ENCODE measurements around the gene RPH3AL.
"Not testable (repeated sequence)": the region's sequence is repeated elsewhere in the genome, so short reads cannot be mapped to it uniquely, and the experiment has no call there.

Gene RPH3AL

DNA sequence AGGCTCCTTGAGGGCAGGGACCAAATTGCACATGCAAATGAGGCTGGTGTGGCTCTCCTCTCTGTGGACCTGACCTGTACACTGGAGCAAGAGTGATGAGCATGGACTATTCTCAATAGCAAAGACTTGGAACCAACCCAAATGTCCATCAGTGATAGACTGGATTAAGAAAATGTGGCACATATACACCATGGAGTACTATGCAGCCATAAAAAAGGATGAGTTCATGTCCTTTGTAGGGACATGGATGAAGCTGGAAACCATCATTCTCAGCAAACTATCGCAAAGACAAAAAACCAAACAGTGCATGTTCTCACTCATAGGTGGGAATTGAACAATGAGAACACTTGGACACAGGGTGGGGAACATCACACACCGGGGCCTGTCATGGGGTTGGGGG, 128.0 kb downstream of the RPH3AL start:
- not testable (repeated sequence) for DNase-seq (ENCODE audit: low read depth)

GRCh38 chr17:223723-224471, 128.7 kb downstream of the RPH3AL start:
- no peak for DNase-seq (ENCODE audit: low read depth)

- DNase-seq (ENCODE audit: low read depth), result no peak
Measured at GRCh38 chr17:222172-222571, 130.4 kb downstream of the RPH3AL start.

DNA sequence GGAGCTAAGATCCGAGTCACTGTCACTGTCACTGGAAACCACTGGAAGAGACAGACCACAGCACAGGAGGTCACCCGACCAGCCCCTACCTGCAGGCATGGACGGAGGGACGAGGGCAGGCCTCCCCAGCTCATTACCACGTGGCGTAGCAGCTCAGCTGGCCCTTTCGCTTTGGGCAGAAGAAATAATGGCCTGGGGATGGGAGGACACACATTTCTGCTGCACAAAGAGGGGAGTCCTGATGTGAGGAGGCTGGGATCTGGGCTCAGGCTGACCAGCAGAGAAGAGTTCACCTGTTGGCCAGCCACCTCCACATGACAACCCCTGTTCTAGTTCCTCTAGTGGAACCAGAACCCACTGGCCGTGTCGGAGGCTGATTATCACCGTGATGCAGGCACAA, 132.9 kb downstream of the RPH3AL start:
- DNase-seq (ENCODE audit: low read depth), result no peak

DNA sequence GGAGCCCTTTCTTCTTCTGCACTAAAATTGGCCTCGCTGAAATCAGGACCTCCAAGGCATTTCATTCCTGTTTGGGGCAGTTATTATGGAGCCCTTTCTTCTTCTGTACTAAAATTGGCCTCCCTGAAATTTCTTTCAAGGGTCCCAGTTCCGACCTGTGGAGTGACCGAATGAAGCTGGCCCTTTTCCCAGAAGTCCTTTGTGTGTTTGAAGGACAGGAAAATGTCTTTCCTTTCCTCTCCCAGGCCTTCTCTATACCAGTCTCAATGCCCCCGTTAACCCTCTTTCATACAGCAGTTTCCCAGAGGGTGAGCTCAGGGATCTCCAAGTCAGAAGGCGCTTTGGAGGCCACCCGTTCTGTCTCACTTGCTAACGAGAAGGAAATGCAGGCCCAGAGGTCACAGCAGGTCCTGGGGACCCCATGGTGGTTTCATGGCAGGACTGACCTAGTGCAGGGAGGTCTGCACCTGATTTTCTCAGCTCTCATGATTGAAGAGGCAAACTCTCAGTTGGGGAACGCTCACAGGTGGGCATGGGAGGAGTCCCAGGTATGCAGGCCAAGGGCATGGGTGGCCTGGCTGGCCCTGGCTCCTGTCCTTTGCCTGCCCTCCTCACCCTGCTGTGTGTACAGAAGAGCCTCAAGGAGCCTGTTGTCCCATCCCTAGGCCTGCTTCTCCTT, 134.0 kb downstream of the RPH3AL start:
- DNase-seq (ENCODE audit: low read depth), result no peak

DNA sequence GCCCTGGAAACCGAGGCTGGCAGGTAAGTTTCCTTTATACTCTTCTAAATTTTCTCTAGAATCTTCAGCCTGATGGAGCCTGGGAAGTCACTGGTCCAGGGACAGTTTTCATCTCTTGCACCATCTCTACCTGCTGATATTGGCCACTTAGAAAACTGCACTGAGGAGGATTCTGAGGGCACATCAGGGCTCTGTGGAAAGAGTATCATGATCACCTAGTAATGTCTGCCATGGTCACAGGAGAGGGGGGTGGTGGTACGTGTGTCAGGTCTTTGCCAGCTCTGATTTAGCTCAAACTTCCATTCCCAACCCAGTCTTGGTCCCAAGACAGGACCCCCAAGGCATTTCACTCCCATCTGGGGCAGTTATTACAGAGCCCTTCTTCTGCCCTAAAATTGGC, 136.0 kb downstream of the RPH3AL start:
- no peak for DNase-seq (ENCODE audit: low read depth)

- not testable (repeated sequence) for DNase-seq (ENCODE audit: low read depth)
Measured at GRCh38 chr17:215563-216478, 136.8 kb downstream of the RPH3AL start.

DNA sequence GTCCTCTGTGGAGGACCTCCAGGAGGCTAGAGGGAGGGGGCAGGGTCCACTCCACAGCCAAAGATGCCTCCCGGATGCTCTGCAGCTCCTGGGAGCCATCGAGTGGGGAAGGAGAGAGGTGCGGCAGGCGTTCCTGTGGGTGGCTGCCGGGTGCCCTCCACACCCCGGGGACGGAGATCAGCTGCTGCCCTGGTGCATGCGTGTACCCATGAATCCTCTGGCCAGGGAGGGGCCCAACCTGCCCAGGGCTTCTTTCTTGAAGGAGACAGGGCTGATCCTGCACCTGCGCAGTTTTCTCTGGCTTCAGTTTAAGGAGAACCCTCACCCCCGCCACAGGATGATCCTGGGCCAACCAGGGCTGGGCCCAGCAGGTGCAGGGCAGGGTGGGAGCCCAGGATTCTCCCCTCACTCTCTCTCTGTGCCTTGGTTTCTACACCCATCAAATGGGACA, 137.7 kb downstream of the RPH3AL start:
- no peak for DNase-seq (ENCODE audit: low read depth)

DNA sequence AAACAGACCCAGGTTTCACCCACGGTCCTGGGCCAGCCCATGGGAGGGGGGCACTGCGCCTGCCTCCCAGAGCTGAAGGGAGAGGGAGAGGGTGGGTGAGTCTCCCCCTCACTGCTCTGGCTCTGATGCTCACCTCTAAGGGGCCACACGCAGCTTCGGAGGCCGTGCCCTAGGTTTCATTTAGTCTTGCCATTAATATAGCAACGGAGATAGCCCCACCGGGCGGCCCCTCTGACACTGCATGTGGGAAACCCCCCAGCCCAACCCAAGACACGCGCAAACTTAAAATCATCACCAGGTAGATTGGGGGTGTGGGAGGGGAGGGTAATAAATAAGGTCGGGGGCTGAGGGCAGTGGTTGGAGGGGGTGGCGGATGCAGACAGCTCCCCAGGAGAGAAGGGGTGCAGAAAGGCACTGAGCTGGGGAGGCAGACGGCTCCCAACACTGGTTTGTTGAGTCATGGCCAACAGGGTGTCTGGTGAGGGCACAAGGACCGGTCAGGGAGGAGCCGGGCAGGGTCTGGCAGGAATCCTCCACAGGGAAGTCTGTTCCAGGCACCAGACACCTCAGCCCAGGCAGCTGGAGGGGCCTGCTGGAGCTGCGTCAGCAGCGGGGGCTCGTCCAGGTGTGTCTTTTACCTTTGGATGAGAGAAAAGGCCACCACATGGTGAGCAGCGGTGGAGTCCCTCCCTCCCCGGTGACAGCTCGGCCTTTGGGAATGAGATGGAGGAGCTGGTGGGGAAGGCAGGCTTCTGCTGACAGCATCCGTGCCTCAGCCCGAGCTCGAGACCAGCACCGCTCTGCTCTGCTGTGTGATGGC, 139.1 kb downstream of the RPH3AL start:
- no peak for DNase-seq (ENCODE audit: low read depth)

DNA sequence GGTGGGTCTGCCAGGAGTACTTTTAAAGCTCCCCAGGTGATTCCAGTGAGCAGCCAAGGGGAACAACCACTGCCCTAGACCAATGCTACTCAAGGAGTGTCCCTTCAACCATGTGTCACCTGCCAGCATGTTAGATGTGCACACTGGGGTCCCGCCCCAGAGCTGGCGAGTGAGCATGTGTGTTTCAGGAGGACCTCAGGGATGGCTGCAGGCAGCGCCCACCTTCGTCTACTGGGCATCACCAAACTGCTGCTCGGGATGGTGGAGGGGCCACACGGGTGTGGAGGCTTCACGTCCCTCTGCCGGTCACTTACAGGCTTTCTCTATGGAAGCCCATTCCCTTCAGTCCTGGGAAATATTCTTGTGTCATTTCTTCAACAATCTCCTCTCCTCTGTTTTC, 142.2 kb downstream of the RPH3AL start:
- no peak for DNase-seq (ENCODE audit: low read depth)

DNA sequence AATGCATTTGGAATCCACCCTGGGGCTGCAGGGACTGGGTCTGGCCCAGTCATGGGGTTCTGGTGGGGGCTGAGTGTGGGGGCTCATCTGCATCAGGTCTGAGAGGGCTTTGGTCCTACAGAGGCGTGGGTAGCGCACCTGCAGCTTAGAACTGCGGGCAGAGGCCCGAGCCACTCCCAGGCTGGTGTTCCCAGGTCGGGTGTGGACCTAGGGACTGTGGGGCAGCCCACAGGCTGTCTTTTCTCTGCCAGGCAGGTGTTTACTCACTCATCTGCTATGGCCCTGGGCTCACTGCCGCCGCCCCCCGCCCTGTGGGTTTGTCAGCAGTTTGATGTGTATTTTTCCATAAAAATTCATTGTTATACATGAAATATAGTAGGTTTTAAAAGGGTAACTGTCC, 144.2 kb downstream of the RPH3AL start:
- no peak for DNase-seq (ENCODE audit: low read depth)

DNA sequence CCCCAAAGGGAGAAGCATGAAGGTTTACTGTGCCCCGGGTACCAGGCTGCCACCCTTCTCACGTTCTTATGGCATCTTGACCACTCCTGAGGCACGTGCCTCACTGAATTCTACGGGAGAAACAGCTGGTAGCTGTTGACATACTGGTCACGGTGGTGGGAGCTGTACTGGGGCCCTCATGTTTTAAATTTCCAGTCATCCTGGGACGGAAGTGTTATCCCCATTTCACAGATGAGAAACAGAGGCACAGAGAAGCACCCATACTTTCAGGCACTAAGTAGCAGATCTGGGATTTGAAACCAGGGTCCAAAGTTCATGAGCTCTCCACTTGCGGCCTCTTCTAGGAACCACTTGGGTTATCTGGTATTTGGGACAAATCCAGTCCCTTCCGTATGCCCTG, 144.8 kb downstream of the RPH3AL start:
- DNase-seq (ENCODE audit: low read depth), result no peak

DNA sequence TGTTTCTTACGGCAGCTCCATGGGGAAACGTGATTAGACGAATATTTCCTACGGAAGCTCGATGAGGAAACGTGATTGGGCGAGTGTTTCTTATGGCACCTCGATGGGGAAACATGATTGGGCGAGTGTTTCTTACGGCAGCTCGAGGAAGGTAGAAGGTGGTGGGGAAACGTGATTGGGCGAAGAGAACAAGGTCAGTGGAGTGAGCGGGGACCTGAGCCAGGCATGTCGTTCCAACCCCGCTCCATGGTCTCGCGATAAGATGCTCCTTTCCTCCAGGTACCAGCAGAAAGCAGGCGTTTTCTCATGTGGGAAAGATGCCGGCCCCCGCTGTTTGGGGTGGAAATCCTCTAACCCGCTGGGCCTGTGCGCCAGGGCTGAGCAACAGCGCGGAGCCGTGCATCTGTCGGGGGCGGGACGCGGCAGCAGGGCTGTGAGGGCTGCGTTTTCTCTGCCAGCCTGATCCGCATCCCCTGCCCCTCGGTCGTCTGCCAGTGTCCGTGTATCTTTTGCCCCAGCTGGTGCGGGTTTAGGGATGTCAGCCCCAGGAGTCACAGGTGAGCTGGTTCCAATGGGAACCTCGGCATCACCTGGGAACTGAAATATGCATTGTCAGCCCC, 145.6 kb downstream of the RPH3AL start:
- no peak for DNase-seq (ENCODE audit: low read depth)

DNA sequence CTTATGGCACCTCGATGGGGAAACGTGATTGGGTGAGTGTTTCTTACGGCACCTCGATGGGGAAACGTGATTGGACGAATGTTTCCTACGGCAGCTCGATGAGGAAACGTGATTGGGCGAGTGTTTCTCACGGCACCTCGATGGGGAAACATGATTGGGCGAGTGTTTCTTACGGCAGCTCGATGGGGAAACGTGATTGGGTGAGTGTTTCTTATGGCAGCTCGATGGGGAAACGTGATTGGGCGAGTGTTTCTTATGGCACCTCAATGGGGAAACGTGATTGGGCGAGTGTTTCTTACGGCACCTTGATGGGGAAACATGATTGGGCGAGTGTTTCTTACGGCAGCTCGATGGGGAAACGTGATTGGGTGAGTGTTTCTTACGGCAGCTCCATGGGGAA, 146.1 kb downstream of the RPH3AL start:
- DNase-seq (ENCODE audit: low read depth), result not testable (repeated sequence)

DNA sequence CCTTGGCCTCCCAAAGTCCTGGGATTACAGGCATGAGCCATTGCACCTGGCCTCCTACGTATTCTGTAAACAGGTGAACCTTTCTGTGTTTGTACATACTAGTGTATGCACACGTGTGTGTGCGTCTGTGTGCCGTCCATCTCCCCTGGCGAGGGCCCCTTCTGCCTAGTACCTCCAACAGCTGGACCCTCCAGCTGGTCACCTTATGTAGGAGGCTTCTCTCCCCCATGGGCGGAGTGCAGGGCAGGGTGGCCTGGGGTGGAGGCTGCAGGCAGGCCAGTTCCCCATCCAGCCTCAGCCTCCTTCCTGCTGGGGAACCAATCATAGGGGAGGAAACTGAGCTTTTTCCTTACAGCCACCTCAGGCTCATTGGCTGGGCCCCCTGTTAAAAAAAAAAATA, 146.8 kb downstream of the RPH3AL start:
- DNase-seq (ENCODE audit: low read depth), result no peak

DNA sequence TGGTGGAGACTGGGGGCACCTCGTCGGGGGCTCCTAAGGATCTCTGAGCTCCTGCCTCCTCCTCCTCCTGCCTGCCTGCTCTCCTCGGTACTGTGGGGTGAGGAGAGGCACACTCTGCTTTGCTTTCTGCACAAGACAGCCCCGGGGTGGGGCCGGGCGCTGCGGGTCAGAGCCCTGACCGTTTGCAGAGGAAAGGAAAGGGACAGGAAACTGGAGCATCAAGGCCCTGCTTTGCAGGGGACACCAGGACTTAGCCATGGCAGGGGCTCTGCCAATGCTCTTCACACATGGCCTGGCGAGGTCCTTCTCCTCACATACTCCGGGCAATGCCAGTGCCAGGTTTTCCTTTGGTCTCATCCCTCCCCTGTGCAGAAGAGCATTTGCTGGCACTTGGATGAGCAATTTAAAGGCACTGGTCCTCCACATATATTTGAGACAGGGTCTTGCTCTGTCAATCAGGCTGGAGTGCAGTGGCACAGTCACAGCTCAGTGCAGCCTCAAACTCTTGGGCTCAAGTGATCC, 147.4 kb downstream of the RPH3AL start:
- no peak for DNase-seq (ENCODE audit: low read depth)

GRCh38 chr17:204427-205147, 148.0 kb downstream of the RPH3AL start:
- DNase-seq (ENCODE audit: low read depth), result no peak

DNA sequence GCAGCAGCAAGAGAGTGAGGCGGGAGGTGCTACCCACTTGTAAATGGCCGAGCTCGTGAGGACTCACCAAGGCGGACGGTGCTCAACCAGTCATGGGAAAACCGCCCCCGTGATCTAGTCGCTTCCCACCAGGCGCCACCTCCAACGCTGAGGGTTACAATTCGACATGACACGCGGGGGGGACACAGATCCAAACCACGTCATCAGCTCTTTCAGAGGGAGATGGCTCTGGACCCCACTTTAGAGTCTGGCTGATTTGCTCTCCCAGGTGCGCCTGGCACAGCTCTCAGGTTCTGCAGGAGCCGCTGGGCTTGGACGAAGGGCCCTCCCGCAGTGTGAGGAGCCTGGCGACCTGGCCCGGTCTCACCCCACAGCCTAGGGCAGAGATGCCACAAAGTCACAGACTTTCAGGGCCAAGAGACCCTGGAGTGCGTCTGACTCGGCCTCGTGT, 150.1 kb downstream of the RPH3AL start:
- no peak for DNase-seq (ENCODE audit: low read depth)

- not testable (repeated sequence) for DNase-seq (ENCODE audit: low read depth)
Measured at GRCh38 chr17:201736-202135, 150.9 kb downstream of the RPH3AL start.

DNA sequence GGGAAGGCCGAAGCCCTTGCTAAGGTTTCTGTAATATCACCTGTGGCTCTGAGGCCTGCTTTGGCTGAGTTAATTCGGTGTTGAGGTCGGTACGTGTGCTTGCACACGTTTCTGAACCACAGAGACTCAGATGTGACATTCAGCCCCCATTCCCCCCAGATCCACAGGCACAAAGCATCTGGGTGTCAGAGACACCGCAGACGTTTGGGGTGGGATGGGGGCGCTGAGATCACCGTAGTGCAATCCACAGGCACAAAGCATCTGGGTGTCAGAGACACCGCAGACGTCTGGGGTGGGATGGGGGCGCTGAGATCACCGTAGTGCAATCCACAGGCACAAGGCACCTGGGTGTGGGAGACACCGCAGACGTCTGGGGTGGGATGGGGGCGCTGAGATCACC, 151.3 kb downstream of the RPH3AL start:
- not testable (repeated sequence) for DNase-seq (ENCODE audit: low read depth)

Measured in amniotic epithelial cell (primary cell).